AG08395 (cell line): ENCODE data around the gene CACNA1E.

Experiments
- DNase-seq: peaks from one replicate; pipeline ENCODE4 v3.0.0; 2012; ENCODE audit warnings: mixed read lengths, low spot score

The CACNA1E gene

GRCh38 chr1:181685211-181685610 is 201.9 kb downstream of the CACNA1E start:
- DNase-seq, result no peak

- DNase-seq, result no peak
Observed at GRCh38 chr1:181701891-181702290, 218.6 kb downstream of the CACNA1E start.

GRCh38 chr1:181704546-181704945 is 221.2 kb downstream of the CACNA1E start:
- no peak for DNase-seq

- no peak for DNase-seq
Observed at GRCh38 chr1:181711820-181712219, 228.5 kb downstream of the CACNA1E start.

GRCh38 chr1:181712711-181713110 is 229.4 kb downstream of the CACNA1E start:
- DNase-seq, result no peak

- DNase-seq, result no peak
Observed at GRCh38 chr1:181714428-181714827, 231.1 kb downstream of the CACNA1E start.

- DNase-seq, result no peak
Observed at GRCh38 chr1:181718034-181718433, 234.7 kb downstream of the CACNA1E start.

GRCh38 chr1:181726320-181727012 is 243.1 kb downstream of the CACNA1E start:
- DNase-seq, result no peak

- no peak for DNase-seq
Observed at GRCh38 chr1:181730606-181731005, 247.3 kb downstream of the CACNA1E start.

GRCh38 chr1:181732218-181732990 is 249.1 kb downstream of the CACNA1E start:
- DNase-seq, result no peak

GRCh38 chr1:181733486-181733885 is 250.2 kb downstream of the CACNA1E start:
- no peak for DNase-seq

GRCh38 chr1:181737056-181737455 is 253.7 kb downstream of the CACNA1E start:
- no peak for DNase-seq

GRCh38 chr1:181739214-181739613 is 255.9 kb downstream of the CACNA1E start:
- no peak for DNase-seq

- no peak for DNase-seq
Observed at GRCh38 chr1:181742426-181742825, 259.1 kb downstream of the CACNA1E start.

- no peak for DNase-seq
Observed at GRCh38 chr1:181743878-181744312, 260.6 kb downstream of the CACNA1E start.

- DNase-seq, result no peak
Observed at GRCh38 chr1:181746224-181746623, 262.9 kb downstream of the CACNA1E start.

- DNase-seq, result no peak
Observed at GRCh38 chr1:181748013-181748412, 264.7 kb downstream of the CACNA1E start.

GRCh38 chr1:181754103-181754502 is 270.8 kb downstream of the CACNA1E start:
- no peak for DNase-seq

- DNase-seq, result no peak
Observed at GRCh38 chr1:181759481-181759880, 276.2 kb downstream of the CACNA1E start.

- no peak for DNase-seq
Observed at GRCh38 chr1:181763736-181764135, 280.4 kb downstream of the CACNA1E start.

GRCh38 chr1:181765451-181766026 is 282.2 kb downstream of the CACNA1E start:
- no peak for DNase-seq

- no peak for DNase-seq
Observed at GRCh38 chr1:181767001-181767708, 283.8 kb downstream of the CACNA1E start.
